Activated CD8-positive, alpha-beta memory T cell treated with anti-CD3 and anti-CD28 coated beads, Interleukin-2, amount 50 U/mL, for 4 hours (primary cell): ENCODE measurements around the gene S100A9.
"Not testable (repeated sequence)": the region's sequence is repeated elsewhere in the genome, so short reads cannot be mapped to it uniquely, and the experiment has no call there.

Experiments
- DNase-seq: peaks from one replicate; pipeline ENCODE4 v3.0.0-alpha.2; 2020

The S100A9 gene

GRCh38 chr1:153357853-153358690 lies at the start of gene S100A9:
Gene S100A9 (plus strand): TSS chr1:153357854. CDS start chr1:153358284, 430 bp downstream.
- DNase-seq = no peak

- DNase-seq = no peak
Observed at GRCh38 chr1:153308540-153308939, 49.1 kb upstream of the S100A9 start.

GRCh38 chr1:153309441-153309840 lies 48.2 kb upstream of the S100A9 start:
- DNase-seq = no peak

- DNase-seq = no peak
Observed at GRCh38 chr1:153310526-153310925, 47.1 kb upstream of the S100A9 start.

- no peak for DNase-seq
Observed at GRCh38 chr1:153312570-153313186, 45.0 kb upstream of the S100A9 start, which contains the start of gene PGLYRP3. Gene PGLYRP3 (minus strand): TSS chr1:153312952. CDS start chr1:153310665, 2,287 bp downstream.

GRCh38 chr1:153313288-153313687 lies 44.4 kb upstream of the S100A9 start:
- DNase-seq = no peak

GRCh38 chr1:153314388-153314787 lies 43.3 kb upstream of the S100A9 start:
- not testable (repeated sequence) for DNase-seq

GRCh38 chr1:153316013-153316412 lies 41.6 kb upstream of the S100A9 start:
- not testable (repeated sequence) for DNase-seq

GRCh38 chr1:153318145-153318544 lies 39.5 kb upstream of the S100A9 start:
- DNase-seq = not testable (repeated sequence)

GRCh38 chr1:153322568-153322967 lies 35.1 kb upstream of the S100A9 start:
- DNase-seq = no peak

- no peak for DNase-seq
Observed at GRCh38 chr1:153324912-153325311, 32.7 kb upstream of the S100A9 start.

- no peak for DNase-seq
Observed at GRCh38 chr1:153333902-153334301, 23.8 kb upstream of the S100A9 start.

- DNase-seq = no peak
Observed at GRCh38 chr1:153336650-153337049, 21.0 kb upstream of the S100A9 start.

- no peak for DNase-seq
Observed at GRCh38 chr1:153337980-153338853, 19.4 kb upstream of the S100A9 start.

GRCh38 chr1:153339802-153340201 lies 17.9 kb upstream of the S100A9 start:
- no peak for DNase-seq

- no peak for DNase-seq
Observed at GRCh38 chr1:153340356-153340755, 17.3 kb upstream of the S100A9 start.

- no peak for DNase-seq
Observed at GRCh38 chr1:153341431-153341934, 16.2 kb upstream of the S100A9 start.

- no peak for DNase-seq
Observed at GRCh38 chr1:153342178-153342577, 15.5 kb upstream of the S100A9 start.

- no peak for DNase-seq
Observed at GRCh38 chr1:153343040-153343681, 14.5 kb upstream of the S100A9 start.

- DNase-seq = no peak
Observed at GRCh38 chr1:153343811-153344717, 13.6 kb upstream of the S100A9 start.

- DNase-seq = no peak
Observed at GRCh38 chr1:153344718-153345025, 13.0 kb upstream of the S100A9 start.
